MM.1S (cell line): Measurements from ENCODE around the gene PROK2.

Experiments
- CTCF ChIP-seq: fragments of 300-600 bp; sonication (generic); IDR thresholded peaks from 2 replicates; pipeline ENCODE4 v1.5.1; 2016; ENCODE audit warnings: antibody characterized with exemption, low read length, mixed read lengths
- EZH2 ChIP-seq: fragments of 300-600 bp; sonication (generic); optimal IDR thresholded peaks from 2 replicates; pipeline ENCODE3; 2017; ENCODE audit warnings: low read depth, mild to moderate bottlenecking, antibody characterized with exemption, low read length, mixed read lengths

GRCh38 chr3:71723452-71724170 is 61.3 kb downstream of the PROK2 start:
- TF ChIP-seq EZH2: no peak
- no peak for TF ChIP-seq CTCF
